Measurements from ENCODE around the gene DNAJC27.

GRCh38 chr2:25001325-25001637 is 29.5 kb upstream of the DNAJC27 start:
- TF ChIP-seq CTCF (IDR thresholded peaks at IDR 0.05): no peak
- no peak for TF ChIP-seq ZFX (IDR thresholded peaks at IDR 0.05; ENCODE audit: borderline replicate concordance)

All from 22Rv1 (cell line).